Liver (tissue), 9 donors: ENCODE data around the gene CRYAA. TPM values are rescaled to one million over a fixed set of nuclear protein-coding genes. Genes with fewer than 3 reads are reported as not detected.

Source experiments
- DNase-seq: peaks from one replicate; pipeline ENCODE4 v3.0.0-alpha.2; 2017; ENCODE audit warnings: low spot score
- H3K27ac ChIP-seq, 2 donors: one replicate each; pipeline ENCODE4 v1.7.0; 2013; ENCODE audit warnings: inconsistent platforms in 2 of 2, low read length in 2 of 2, control low read depth in 1 of 2, low read depth in 1 of 2, mild to moderate bottlenecking in 1 of 2
- H3K27me3 ChIP-seq, 4 donors: one replicate each; pipeline versions ENCODE4 v1.6.1 to v1.7.0; 2013; ENCODE audit warnings: low read length in 3 of 4, inconsistent platforms in 1 of 4, mild to moderate bottlenecking in 1 of 4, moderate library complexity in 1 of 4; ENCODE audit not compliant: control insufficient read depth in 4 of 4, insufficient read depth in 4 of 4
- H3K36me3 ChIP-seq, 4 donors: one replicate each; pipeline versions ENCODE4 v1.6.1 to v1.7.0; 2013; ENCODE audit warnings: low read length in 3 of 4, mild to moderate bottlenecking in 3 of 4, low read depth in 1 of 4, moderate library complexity in 1 of 4; ENCODE audit not compliant: control insufficient read depth in 4 of 4, insufficient read depth in 3 of 4
- H3K4me1 ChIP-seq, 4 donors: one replicate each; pipeline versions ENCODE4 v1.6.1 to v1.7.0; 2013; ENCODE audit warnings: low read length in 3 of 4, mild to moderate bottlenecking in 3 of 4, moderate library complexity in 1 of 4; ENCODE audit not compliant: control insufficient read depth in 4 of 4, insufficient read depth in 4 of 4
- H3K4me3 ChIP-seq, 3 donors: one replicate each; pipeline versions ENCODE4 v1.6.1 to v1.7.0; 2013; ENCODE audit warnings: low read length in 3 of 3, control low read depth in 1 of 3, low read depth in 1 of 3, mild to moderate bottlenecking in 1 of 3
- H3K9ac ChIP-seq, 2 donors: one replicate each; pipeline ENCODE4 v1.7.0; 2013; ENCODE audit warnings: low read length in 2 of 2, mild to moderate bottlenecking in 2 of 2, moderate library complexity in 2 of 2, control low read depth in 1 of 2, low read depth in 1 of 2
- H3K9me3 ChIP-seq, 4 donors: one replicate each; pipeline versions ENCODE4 v1.6.1 to v1.7.0; 2013; ENCODE audit warnings: low read length in 3 of 4; ENCODE audit not compliant: control insufficient read depth in 4 of 4
- EGR1 ChIP-seq, 2 donors: IDR thresholded peaks; 2 replicates each; pipeline ENCODE4 v1.6.1; 2016 to 2018; ENCODE audit warnings: antibody characterized with exemption in 2 of 2, low read depth in 2 of 2
- FOXA1 ChIP-seq: IDR thresholded peaks from 2 replicates; pipeline ENCODE4 v1.6.1; 2016; ENCODE audit warnings: antibody characterized with exemption
- FOXA2 ChIP-seq: IDR thresholded peaks from 2 replicates; pipeline ENCODE4 v1.6.1; 2016; ENCODE audit warnings: antibody characterized with exemption
- GABPA ChIP-seq, 2 donors: IDR thresholded peaks in 1 of 2; conservative IDR thresholded peaks in 1 of 2; 2 replicates each; pipeline ENCODE4 v1.6.1; 2016; ENCODE audit warnings: antibody characterized with exemption in 2 of 2, mild to moderate bottlenecking in 1 of 2, moderate library complexity in 1 of 2
- HNF4A ChIP-seq, 2 donors: conservative IDR thresholded peaks; 2 replicates each; pipeline ENCODE4 v1.6.1; 2016; ENCODE audit warnings: antibody characterized with exemption in 2 of 2, mild to moderate bottlenecking in 2 of 2
- HNF4G ChIP-seq: IDR thresholded peaks from 2 replicates; pipeline ENCODE4 v1.6.1; 2016; ENCODE audit warnings: antibody characterized with exemption
- JUND ChIP-seq, 2 donors: IDR thresholded peaks; 2 replicates each; pipeline ENCODE4 v1.6.1; 2016; ENCODE audit warnings: antibody characterized with exemption in 2 of 2
- MAX ChIP-seq: IDR thresholded peaks from 2 replicates; pipeline ENCODE4 v1.6.1; 2016; ENCODE audit warnings: antibody characterized with exemption
- NR2F2 ChIP-seq: IDR thresholded peaks from 2 replicates; pipeline ENCODE4 v1.6.1; 2016; ENCODE audit warnings: antibody characterized with exemption
- RAD21 ChIP-seq, 2 donors: IDR thresholded peaks; 2 replicates each; pipeline ENCODE4 v1.6.1; 2016; ENCODE audit warnings: antibody characterized with exemption in 2 of 2, mild to moderate bottlenecking in 2 of 2
- RXRA ChIP-seq, 2 donors: IDR thresholded peaks; 2 replicates each; pipeline ENCODE4 v1.6.1; 2017 to 2018; ENCODE audit warnings: antibody characterized with exemption in 2 of 2, mild to moderate bottlenecking in 1 of 2
- SP1 ChIP-seq: IDR thresholded peaks from 2 replicates; pipeline ENCODE4 v1.6.1; 2018; ENCODE audit warnings: antibody characterized with exemption, mild to moderate bottlenecking
- TAF1 ChIP-seq: conservative IDR thresholded peaks from 2 replicates; pipeline ENCODE4 v1.6.1; 2016; ENCODE audit warnings: antibody characterized with exemption, mild to moderate bottlenecking
- YY1 ChIP-seq: IDR thresholded peaks from 2 replicates; pipeline ENCODE4 v1.6.1; 2016; ENCODE audit warnings: antibody characterized with exemption, mild to moderate bottlenecking
- WGBS: extraction: QIAGEN DNeasy Blood & Tissue Kit; methylation state at CpG from one replicate; pipeline ENCODE4 v1.1.7; 2013; 5-methylcytosine and 5-hydroxymethylcytosine counted together
- polyA plus RNA-seq, 2 donors: library from polyadenylated mRNA; stranded (reverse) in 1 of 2; unstranded in 1 of 2; fragments of 200-250 nt in 1 of 2; fragments of >200 nt in 1 of 2; fragmentation: Nextera tagmentation in 1 of 2; extraction: Ambion mirVana in 1 of 2; gene quantifications; one replicate each; pipeline versions ENCODE4 v1.2.1 to v1.2.3, GENCODE V29; 2013 to 2015
- total RNA-seq, 2 donors: library from RNA; depleted of rRNA; stranded (reverse); fragments of >200 nt; gene quantifications; one replicate each; pipeline ENCODE4 v1.2.3, GENCODE V29; 2014
- TF ChIP-seq, protein P1 (sequence below): IDR thresholded peaks from 2 replicates; pipeline ENCODE4 v1.6.1; 2016; ENCODE audit warnings: antibody characterized with exemption
- TF ChIP-seq, protein P2 (sequence below): IDR thresholded peaks from 2 replicates; pipeline ENCODE4 v1.6.1; 2016; ENCODE audit warnings: antibody characterized with exemption, mild to moderate bottlenecking
- TF ChIP-seq, protein P3 (sequence below): fragments of 150-350 bp; IDR thresholded peaks from 2 replicates; pipeline ENCODE4 v1.5.1; 2017; ENCODE audit warnings: improper control_type of control experiment, low read depth, low read length; ENCODE audit not compliant: missing input control
- TF ChIP-seq, protein P4 (sequence below): IDR thresholded peaks from 2 replicates; pipeline ENCODE4 v1.6.1; 2016; ENCODE audit warnings: antibody characterized with exemption
- donor health status: healthy.
- donor health status: healthy.
- donor health status: healthy.
- donor health status: healthy.
- donor health status: healthy.

The CRYAA gene
- total and polyA plus RNA-seq, 4 donors: 0.57 to 1.9 (median 0.84) TPM; not detected in 1

- TF ChIP-seq, protein P1, sequence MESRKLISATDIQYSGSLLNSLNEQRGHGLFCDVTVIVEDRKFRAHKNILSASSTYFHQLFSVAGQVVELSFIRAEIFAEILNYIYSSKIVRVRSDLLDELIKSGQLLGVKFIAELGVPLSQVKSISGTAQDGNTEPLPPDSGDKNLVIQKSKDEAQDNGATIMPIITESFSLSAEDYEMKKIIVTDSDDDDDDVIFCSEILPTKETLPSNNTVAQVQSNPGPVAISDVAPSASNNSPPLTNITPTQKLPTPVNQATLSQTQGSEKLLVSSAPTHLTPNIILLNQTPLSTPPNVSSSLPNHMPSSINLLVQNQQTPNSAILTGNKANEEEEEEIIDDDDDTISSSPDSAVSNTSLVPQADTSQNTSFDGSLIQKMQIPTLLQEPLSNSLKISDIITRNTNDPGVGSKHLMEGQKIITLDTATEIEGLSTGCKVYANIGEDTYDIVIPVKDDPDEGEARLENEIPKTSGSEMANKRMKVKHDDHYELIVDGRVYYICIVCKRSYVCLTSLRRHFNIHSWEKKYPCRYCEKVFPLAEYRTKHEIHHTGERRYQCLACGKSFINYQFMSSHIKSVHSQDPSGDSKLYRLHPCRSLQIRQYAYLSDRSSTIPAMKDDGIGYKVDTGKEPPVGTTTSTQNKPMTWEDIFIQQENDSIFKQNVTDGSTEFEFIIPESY: no peak
These were observed 34.8 kb downstream of the CRYAA start (continued) for GRCh38 chr21:43203591-43203990.

DNA sequence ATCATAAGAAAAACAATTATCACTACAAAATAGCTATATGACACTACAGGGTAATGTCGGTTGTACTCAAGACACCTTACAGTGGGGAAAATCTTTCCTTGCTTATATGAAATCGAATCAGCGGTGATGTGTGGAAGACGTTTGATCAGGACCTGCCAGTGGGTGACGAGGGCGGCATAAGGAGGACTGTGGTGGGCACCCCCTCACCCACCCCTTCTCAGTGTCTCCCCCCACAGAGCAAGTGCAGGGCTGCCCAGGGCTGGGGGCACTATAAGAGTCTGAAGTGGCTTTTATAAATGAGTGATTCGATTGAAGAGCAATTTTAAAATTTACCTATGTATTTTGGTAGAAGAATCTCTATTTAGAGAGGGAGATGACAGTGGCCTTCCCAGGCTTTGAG lies 35.8 kb downstream of the CRYAA start:
- TF ChIP-seq RAD21 (IDR thresholded peaks at IDR 0.05): no peak
- TF ChIP-seq FOXA1: no peak
- TF ChIP-seq EGR1 (IDR thresholded peaks at IDR 0.05; ENCODE audit: low read depth in 2 of 2): no peak
- TF ChIP-seq, protein P2, sequence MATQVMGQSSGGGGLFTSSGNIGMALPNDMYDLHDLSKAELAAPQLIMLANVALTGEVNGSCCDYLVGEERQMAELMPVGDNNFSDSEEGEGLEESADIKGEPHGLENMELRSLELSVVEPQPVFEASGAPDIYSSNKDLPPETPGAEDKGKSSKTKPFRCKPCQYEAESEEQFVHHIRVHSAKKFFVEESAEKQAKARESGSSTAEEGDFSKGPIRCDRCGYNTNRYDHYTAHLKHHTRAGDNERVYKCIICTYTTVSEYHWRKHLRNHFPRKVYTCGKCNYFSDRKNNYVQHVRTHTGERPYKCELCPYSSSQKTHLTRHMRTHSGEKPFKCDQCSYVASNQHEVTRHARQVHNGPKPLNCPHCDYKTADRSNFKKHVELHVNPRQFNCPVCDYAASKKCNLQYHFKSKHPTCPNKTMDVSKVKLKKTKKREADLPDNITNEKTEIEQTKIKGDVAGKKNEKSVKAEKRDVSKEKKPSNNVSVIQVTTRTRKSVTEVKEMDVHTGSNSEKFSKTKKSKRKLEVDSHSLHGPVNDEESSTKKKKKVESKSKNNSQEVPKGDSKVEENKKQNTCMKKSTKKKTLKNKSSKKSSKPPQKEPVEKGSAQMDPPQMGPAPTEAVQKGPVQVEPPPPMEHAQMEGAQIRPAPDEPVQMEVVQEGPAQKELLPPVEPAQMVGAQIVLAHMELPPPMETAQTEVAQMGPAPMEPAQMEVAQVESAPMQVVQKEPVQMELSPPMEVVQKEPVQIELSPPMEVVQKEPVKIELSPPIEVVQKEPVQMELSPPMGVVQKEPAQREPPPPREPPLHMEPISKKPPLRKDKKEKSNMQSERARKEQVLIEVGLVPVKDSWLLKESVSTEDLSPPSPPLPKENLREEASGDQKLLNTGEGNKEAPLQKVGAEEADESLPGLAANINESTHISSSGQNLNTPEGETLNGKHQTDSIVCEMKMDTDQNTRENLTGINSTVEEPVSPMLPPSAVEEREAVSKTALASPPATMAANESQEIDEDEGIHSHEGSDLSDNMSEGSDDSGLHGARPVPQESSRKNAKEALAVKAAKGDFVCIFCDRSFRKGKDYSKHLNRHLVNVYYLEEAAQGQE: no peak
- no peak for TF ChIP-seq NR2F2
- no peak for TF ChIP-seq TAF1
- TF ChIP-seq GABPA (IDR thresholded peaks at IDR 0.05 in 1 of 2, conservative IDR thresholded peaks at IDR 0.05 in 1 of 2): no peak
- TF ChIP-seq RXRA (IDR thresholded peaks at IDR 0.05): no peak
- no peak for TF ChIP-seq HNF4A (conservative IDR thresholded peaks at IDR 0.05)
- TF ChIP-seq, protein P1: no peak
- TF ChIP-seq MAX: no peak
- TF ChIP-seq, protein P3, sequence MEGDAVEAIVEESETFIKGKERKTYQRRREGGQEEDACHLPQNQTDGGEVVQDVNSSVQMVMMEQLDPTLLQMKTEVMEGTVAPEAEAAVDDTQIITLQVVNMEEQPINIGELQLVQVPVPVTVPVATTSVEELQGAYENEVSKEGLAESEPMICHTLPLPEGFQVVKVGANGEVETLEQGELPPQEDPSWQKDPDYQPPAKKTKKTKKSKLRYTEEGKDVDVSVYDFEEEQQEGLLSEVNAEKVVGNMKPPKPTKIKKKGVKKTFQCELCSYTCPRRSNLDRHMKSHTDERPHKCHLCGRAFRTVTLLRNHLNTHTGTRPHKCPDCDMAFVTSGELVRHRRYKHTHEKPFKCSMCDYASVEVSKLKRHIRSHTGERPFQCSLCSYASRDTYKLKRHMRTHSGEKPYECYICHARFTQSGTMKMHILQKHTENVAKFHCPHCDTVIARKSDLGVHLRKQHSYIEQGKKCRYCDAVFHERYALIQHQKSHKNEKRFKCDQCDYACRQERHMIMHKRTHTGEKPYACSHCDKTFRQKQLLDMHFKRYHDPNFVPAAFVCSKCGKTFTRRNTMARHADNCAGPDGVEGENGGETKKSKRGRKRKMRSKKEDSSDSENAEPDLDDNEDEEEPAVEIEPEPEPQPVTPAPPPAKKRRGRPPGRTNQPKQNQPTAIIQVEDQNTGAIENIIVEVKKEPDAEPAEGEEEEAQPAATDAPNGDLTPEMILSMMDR: no peak
- TF ChIP-seq JUND (IDR thresholded peaks at IDR 0.05): no peak
- TF ChIP-seq YY1: no peak
- TF ChIP-seq, protein P4, sequence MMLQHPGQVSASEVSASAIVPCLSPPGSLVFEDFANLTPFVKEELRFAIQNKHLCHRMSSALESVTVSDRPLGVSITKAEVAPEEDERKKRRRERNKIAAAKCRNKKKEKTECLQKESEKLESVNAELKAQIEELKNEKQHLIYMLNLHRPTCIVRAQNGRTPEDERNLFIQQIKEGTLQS: no peak
- no peak for TF ChIP-seq SP1
- TF ChIP-seq FOXA2: no peak
- no peak for TF ChIP-seq HNF4G
- Histone ChIP-seq H3K4me1 (no peaks in the 10 kb centered on the region), H3K36me3 (no peaks in the 10 kb centered on the region), H3K9me3 (peaks cover 0 to 9% (median 5%) of the 10 kb centered on the region in 4 donors), H3K4me3 (no peak overlapping the region), H3K9ac (no peak overlapping the region), H3K27me3 (no peaks in the 10 kb centered on the region), H3K27ac (no peak overlapping the region)
- DNase-seq: no peak
- WGBS: 95% methylated on average over 7 of the region's 7 CpGs
